Measurements from ENCODE around the gene NEUROG2.

Gene NEUROG2

GRCh38 chr4:112516471-112517066, 589 bp upstream of the NEUROG2 start:
- DNase-seq (ENCODE audit: low spot score), result peak; percentile 86
- in situ Hi-C loops (cut with MboI; ENCODE audit: low pct_unique_long_range_greater_than_20kb, low sequenced_read_pairs, unreplicated experiment), result no loop called here
- no peak for TF ChIP-seq CTCF (IDR thresholded peaks at IDR 0.05; ENCODE audit: extremely low read depth, insufficient read depth, missing control alignments)

- in situ Hi-C loops (cut with MboI; ENCODE audit: low pct_unique_long_range_greater_than_20kb, low sequenced_read_pairs, unreplicated experiment), result no loop called here
- peak; percentile 79 for DNase-seq (ENCODE audit: low spot score)
- TF ChIP-seq CTCF (IDR thresholded peaks at IDR 0.05; ENCODE audit: extremely low read depth, insufficient read depth, missing control alignments), result no peak
These were observed 548 bp downstream of the NEUROG2 start for GRCh38 chr4:112515198-112516065.

- in situ Hi-C loops (cut with MboI; ENCODE audit: low pct_unique_long_range_greater_than_20kb, low sequenced_read_pairs, unreplicated experiment), result no loop called here
- DNase-seq (ENCODE audit: low spot score), result peak; percentile 65
- peak; percentile 47 for TF ChIP-seq CTCF (IDR thresholded peaks at IDR 0.05; ENCODE audit: extremely low read depth, insufficient read depth, missing control alignments)
These were observed 1.3 kb downstream of the NEUROG2 start for GRCh38 chr4:112514647-112515197.

- peak; percentile 71 for DNase-seq (ENCODE audit: low spot score)
- no peak for TF ChIP-seq CTCF (IDR thresholded peaks at IDR 0.05; ENCODE audit: extremely low read depth, insufficient read depth, missing control alignments)
- in situ Hi-C loops (cut with MboI; ENCODE audit: low pct_unique_long_range_greater_than_20kb, low sequenced_read_pairs, unreplicated experiment), result no loop called here
These were observed 1.9 kb downstream of the NEUROG2 start for GRCh38 chr4:112513971-112514646.

- no peak for DNase-seq (ENCODE audit: low spot score)
- in situ Hi-C loops (cut with MboI; ENCODE audit: low pct_unique_long_range_greater_than_20kb, low sequenced_read_pairs, unreplicated experiment), result no loop called here
- no peak for TF ChIP-seq CTCF (IDR thresholded peaks at IDR 0.05; ENCODE audit: extremely low read depth, insufficient read depth, missing control alignments)
These were observed 4.2 kb downstream of the NEUROG2 start for GRCh38 chr4:112511803-112512118.

GRCh38 chr4:112511093-112511802, 4.7 kb downstream of the NEUROG2 start:
- TF ChIP-seq CTCF (IDR thresholded peaks at IDR 0.05; ENCODE audit: extremely low read depth, insufficient read depth, missing control alignments), result no peak
- no peak for DNase-seq (ENCODE audit: low spot score)
- in situ Hi-C loops (cut with MboI; ENCODE audit: low pct_unique_long_range_greater_than_20kb, low sequenced_read_pairs, unreplicated experiment), result no loop called here

Data from GM13977 (cell line).